HepG2 (cell line): ENCODE measurements around the gene ZNF581. TPM values are rescaled to one million over a fixed set of nuclear protein-coding genes. Genes with fewer than 3 reads are reported as not detected.

Experiments
- CENPT ChIP-seq: sonication (generic); formaldehyde crosslinking; IDR thresholded peaks from 2 replicates; pipeline ENCODE4 v1.8.0; 2022; ENCODE audit warnings: low read depth, mild to moderate bottlenecking, moderate library complexity, missing genetic modification reagents
- DBP ChIP-seq: sonication (generic); formaldehyde crosslinking; IDR thresholded peaks from 2 replicates; pipeline ENCODE4 v1.4.0; 2020; ENCODE audit warnings: missing genetic modification reagents; ENCODE audit errors: not compliant biosample characterization
- GMEB1 ChIP-seq: sonication (generic); formaldehyde crosslinking; IDR thresholded peaks from 2 replicates; pipeline ENCODE4 v1.5.1; 2020; ENCODE audit warnings: missing genetic modification reagents, mild to moderate bottlenecking, borderline replicate concordance
- HIC2 ChIP-seq: sonication (generic); formaldehyde crosslinking; IDR thresholded peaks from 2 replicates; pipeline ENCODE4 v1.9.0; 2022; ENCODE audit warnings: low read depth, missing genetic modification reagents
- JUNB ChIP-seq: sonication (generic); formaldehyde crosslinking; IDR thresholded peaks from 2 replicates; pipeline ENCODE4 v1.8.0; 2022; ENCODE audit warnings: missing genetic modification reagents, mild to moderate bottlenecking, borderline replicate concordance
- POGK ChIP-seq: sonication (generic); formaldehyde crosslinking; conservative IDR thresholded peaks from 2 replicates; pipeline ENCODE4 v1.8.0; 2022; ENCODE audit warnings: mild to moderate bottlenecking, moderate library complexity, missing genetic modification reagents
- RFXAP ChIP-seq: sonication (generic); formaldehyde crosslinking; IDR thresholded peaks from 2 replicates; pipeline ENCODE4 v1.4.0; 2020; ENCODE audit warnings: missing genetic modification reagents, borderline replicate concordance
- SOX5 ChIP-seq: IDR thresholded peaks from 2 replicates; pipeline ENCODE4 v1.6.1; 2016; ENCODE audit warnings: borderline replicate concordance
- ZFP36L2 ChIP-seq: sonication (generic); formaldehyde crosslinking; IDR thresholded peaks from 2 replicates; pipeline ENCODE4 v1.4.0; 2020; ENCODE audit warnings: missing genetic modification reagents
- ZNF335 ChIP-seq: sonication (generic); formaldehyde crosslinking; IDR thresholded peaks from 2 replicates; pipeline ENCODE4 v1.4.0; 2020; ENCODE audit warnings: missing genetic modification reagents
- ZNF382 ChIP-seq: sonication (generic); formaldehyde crosslinking; IDR thresholded peaks from 2 replicates; pipeline ENCODE4 v1.5.0; 2020; ENCODE audit warnings: missing genetic modification reagents, mild to moderate bottlenecking, borderline replicate concordance
- ZNF441 ChIP-seq: sonication (generic); formaldehyde crosslinking; IDR thresholded peaks from 2 replicates; pipeline ENCODE4 v1.7.0; 2021; ENCODE audit warnings: missing genetic modification reagents, borderline replicate concordance
- ZNF503 ChIP-seq: sonication (generic); formaldehyde crosslinking; IDR thresholded peaks from 2 replicates; pipeline ENCODE4 v1.4.0; 2020; ENCODE audit warnings: missing genetic modification reagents
- ZNF773 ChIP-seq: sonication (generic); formaldehyde crosslinking; IDR thresholded peaks from 2 replicates; pipeline ENCODE4 v1.4.0; 2020; ENCODE audit warnings: missing genetic modification reagents, borderline replicate concordance
- ZNF792 ChIP-seq: IDR thresholded peaks from 2 replicates; pipeline ENCODE4 v1.6.1; 2016
- polyA plus RNA-seq, 8 experiments: library from polyadenylated mRNA; depleted of rRNA in 3 of 8; stranded (reverse) in 7 of 8; unstranded in 1 of 8; fragments of >200 nt; fragmentation: Illumina TruSeq in 4 of 8; extraction: Trizol in 4 of 8; gene quantifications; 2 replicates each; pipeline versions ENCODE4 v1.2.1 to v1.2.3, GENCODE V29; 2011 to 2016; ENCODE audit warnings: low read depth in 4 of 8, missing spikeins in 1 of 8, mixed read lengths in 1 of 8; ENCODE audit not compliant: insufficient read depth in 1 of 8
- total RNA-seq, 5 experiments: library from RNA; depleted of rRNA; stranded (reverse); fragments of >200 nt; fragmentation: Illumina TruSeq; extraction: Trizol; gene quantifications; 2 replicates each; pipeline ENCODE4 v1.2.3, GENCODE V29; 2016; ENCODE audit warnings: low read depth in 1 of 5
- TF ChIP-seq, protein P1 (sequence below), 2 experiments: fragments of 450-650 bp in 1 of 2; sonication (generic) in 1 of 2; formaldehyde crosslinking; IDR thresholded peaks; 2 replicates each; pipeline versions ENCODE4 v1.5.0 to v1.8.0; 2020 to 2022; ENCODE audit warnings: mild to moderate bottlenecking in 1 of 2, missing genetic modification reagents in 1 of 2
- TF ChIP-seq, protein P2 (sequence below): IDR thresholded peaks from 2 replicates; pipeline ENCODE4 v1.6.1; 2016; ENCODE audit warnings: low read depth
- TF ChIP-seq, protein P3 (sequence below): sonication (generic); formaldehyde crosslinking; IDR thresholded peaks from 2 replicates; pipeline ENCODE4 v1.4.0; 2020; ENCODE audit warnings: mild to moderate bottlenecking, missing genetic modification reagents

The ZNF581 gene
- total and polyA plus RNA-seq, 2 of the 13 experiments (the other 11 are each of a cell fraction or from before 2014, with no cell fraction given) = 19.6 to 49.5 TPM

DNA sequence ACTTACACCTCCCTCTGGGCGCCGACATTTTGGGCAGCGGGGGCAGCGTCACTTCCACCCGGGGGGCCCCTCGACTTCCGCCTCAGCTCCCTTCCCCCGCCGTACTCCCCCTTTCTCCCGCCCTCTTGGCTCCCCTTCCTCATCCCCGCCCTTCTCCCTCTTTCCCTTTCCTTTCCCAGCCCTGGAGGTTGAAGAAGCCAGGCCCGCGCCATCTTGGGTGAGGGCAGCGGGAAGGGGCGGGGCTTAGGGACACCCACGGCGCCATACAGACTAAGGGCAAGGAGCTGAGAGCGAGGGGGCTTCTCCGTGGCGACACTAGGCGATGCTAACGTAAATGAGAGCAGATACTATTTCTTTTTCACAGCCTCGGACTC is 44.0 kb upstream of the ZNF581 start, which contains the start of gene FIZ1 (continued):
- TF ChIP-seq GMEB1 (CRISPR knock-in tag) (peak; percentile 87), ZFP36L2 (CRISPR knock-in tag) (no peak), ZNF503 (CRISPR knock-in tag) (no peak), ZNF773 (CRISPR knock-in tag) (no peak), DBP (CRISPR knock-in tag) (no peak), ZNF335 (CRISPR knock-in tag) (peak; percentile 65; the same call in 1 of the 2 replicates), ZNF792 (CRISPR knock-in tag) (no peak; the same call in none of the 2 replicates), SOX5 (CRISPR knock-in tag) (no peak), JUNB (no peak; the same call in 1 of the 2 replicates), HIC2 (no peak), RFXAP (CRISPR knock-in tag) (0 out of 2 replicates have a peak, but pooled peaks have one; percentile 22), ZNF441 (CRISPR knock-in tag) (0 out of 2 replicates have a peak, but pooled peaks have one; percentile 7), CENPT (no peak), POGK (CRISPR knock-in tag) (no peak; the same call in 1 of the 2 replicates), ZNF382 (CRISPR knock-in tag) (no peak)
- TF ChIP-seq, protein P1, sequence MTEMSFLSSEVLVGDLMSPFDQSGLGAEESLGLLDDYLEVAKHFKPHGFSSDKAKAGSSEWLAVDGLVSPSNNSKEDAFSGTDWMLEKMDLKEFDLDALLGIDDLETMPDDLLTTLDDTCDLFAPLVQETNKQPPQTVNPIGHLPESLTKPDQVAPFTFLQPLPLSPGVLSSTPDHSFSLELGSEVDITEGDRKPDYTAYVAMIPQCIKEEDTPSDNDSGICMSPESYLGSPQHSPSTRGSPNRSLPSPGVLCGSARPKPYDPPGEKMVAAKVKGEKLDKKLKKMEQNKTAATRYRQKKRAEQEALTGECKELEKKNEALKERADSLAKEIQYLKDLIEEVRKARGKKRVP (CRISPR knock-in tag; IDR thresholded peaks at IDR 0.05) = 0 out of 4 replicates have a peak, but pooled peaks of 1 of the 2 experiments have one; percentile 51
- TF ChIP-seq, protein P2, sequence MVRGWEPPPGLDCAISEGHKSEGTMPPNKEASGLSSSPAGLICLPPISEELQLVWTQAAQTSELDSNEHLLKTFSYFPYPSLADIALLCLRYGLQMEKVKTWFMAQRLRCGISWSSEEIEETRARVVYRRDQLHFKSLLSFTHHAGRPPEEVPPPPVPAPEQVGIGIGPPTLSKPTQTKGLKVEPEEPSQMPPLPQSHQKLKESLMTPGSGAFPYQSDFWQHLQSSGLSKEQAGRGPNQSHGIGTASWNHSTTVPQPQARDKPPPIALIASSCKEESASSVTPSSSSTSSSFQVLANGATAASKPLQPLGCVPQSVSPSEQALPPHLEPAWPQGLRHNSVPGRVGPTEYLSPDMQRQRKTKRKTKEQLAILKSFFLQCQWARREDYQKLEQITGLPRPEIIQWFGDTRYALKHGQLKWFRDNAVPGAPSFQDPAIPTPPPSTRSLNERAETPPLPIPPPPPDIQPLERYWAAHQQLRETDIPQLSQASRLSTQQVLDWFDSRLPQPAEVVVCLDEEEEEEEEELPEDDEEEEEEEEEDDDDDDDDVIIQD = no peak
- TF ChIP-seq, protein P3, sequence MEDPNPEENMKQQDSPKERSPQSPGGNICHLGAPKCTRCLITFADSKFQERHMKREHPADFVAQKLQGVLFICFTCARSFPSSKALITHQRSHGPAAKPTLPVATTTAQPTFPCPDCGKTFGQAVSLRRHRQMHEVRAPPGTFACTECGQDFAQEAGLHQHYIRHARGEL = no peak
